Measurements from ENCODE around the gene TAF1. TPM values are rescaled to one million over a fixed set of nuclear protein-coding genes. Genes with fewer than 3 reads are reported as not detected.

TAF1 gene
- total RNA-seq, 1 donor from 2014 or later: 42.1 TPM

GRCh38 chrX:71464968-71465367 lies 98.8 kb downstream of the TAF1 start:
- no peak for DNase-seq
- no peaks in the 10 kb centered on the region for H3K4me1 Mint-ChIP-seq (ENCODE audit: low read depth, unreplicated experiment)
- H3K27ac Mint-ChIP-seq (ENCODE audit: unreplicated experiment): no peak overlapping the region
- H3K27me3 Mint-ChIP-seq (ENCODE audit: unreplicated experiment): no peaks in the 10 kb centered on the region
- no peak for TF ChIP-seq CTCF (IDR thresholded peaks at IDR 0.05; ENCODE audit: partially characterized antibody, unreplicated experiment)
- peaks cover 2% of the 10 kb centered on the region for H3K9me3 Mint-ChIP-seq (ENCODE audit: unreplicated experiment)
- no peak overlapping the region for H3K4me3 Mint-ChIP-seq (ENCODE audit: unreplicated experiment)
- peaks cover 4% of the 10 kb centered on the region for H3K36me3 Mint-ChIP-seq (ENCODE audit: unreplicated experiment)

- Mint-ChIP-seq H3K4me1 (ENCODE audit: low read depth, unreplicated experiment) (no peaks in the 10 kb centered on the region), H3K9me3 (ENCODE audit: unreplicated experiment) (peaks cover 2% of the 10 kb centered on the region), H3K4me3 (ENCODE audit: unreplicated experiment) (no peak overlapping the region), H3K27me3 (ENCODE audit: unreplicated experiment) (no peaks in the 10 kb centered on the region), H3K36me3 (ENCODE audit: unreplicated experiment) (no peaks in the 10 kb centered on the region), H3K27ac (ENCODE audit: unreplicated experiment) (no peak overlapping the region)
- no peak for TF ChIP-seq CTCF (IDR thresholded peaks at IDR 0.05; ENCODE audit: partially characterized antibody, unreplicated experiment)
- no peak for DNase-seq
These were observed 100.9 kb downstream of the TAF1 start for GRCh38 chrX:71466979-71467523.

GRCh38 chrX:71475785-71476540 lies 109.8 kb downstream of the TAF1 start:
- Mint-ChIP-seq H3K4me1 (ENCODE audit: low read depth, unreplicated experiment) (no peaks in the 10 kb centered on the region), H3K27ac (ENCODE audit: unreplicated experiment) (no peak overlapping the region), H3K27me3 (ENCODE audit: unreplicated experiment) (peaks cover 4% of the 10 kb centered on the region), H3K9me3 (ENCODE audit: unreplicated experiment) (no peaks in the 10 kb centered on the region), H3K36me3 (ENCODE audit: unreplicated experiment) (no peaks in the 10 kb centered on the region), H3K4me3 (ENCODE audit: unreplicated experiment) (no peak overlapping the region)
- no peak for DNase-seq
- TF ChIP-seq CTCF (IDR thresholded peaks at IDR 0.05; ENCODE audit: partially characterized antibody, unreplicated experiment): no peak

- DNase-seq: no peak
- Mint-ChIP-seq H3K9me3 (ENCODE audit: unreplicated experiment) (no peaks in the 10 kb centered on the region), H3K27me3 (ENCODE audit: unreplicated experiment) (no peaks in the 10 kb centered on the region), H3K4me1 (ENCODE audit: low read depth, unreplicated experiment) (no peaks in the 10 kb centered on the region), H3K36me3 (ENCODE audit: unreplicated experiment) (no peaks in the 10 kb centered on the region), H3K4me3 (ENCODE audit: unreplicated experiment) (no peak overlapping the region), H3K27ac (ENCODE audit: unreplicated experiment) (no peak overlapping the region)
- TF ChIP-seq CTCF (IDR thresholded peaks at IDR 0.05; ENCODE audit: partially characterized antibody, unreplicated experiment): no peak
These were observed 116.2 kb downstream of the TAF1 start for GRCh38 chrX:71482228-71482958.

GRCh38 chrX:71487814-71488213 lies 121.7 kb downstream of the TAF1 start:
- Mint-ChIP-seq H3K27me3 (ENCODE audit: unreplicated experiment) (no peaks in the 10 kb centered on the region), H3K9me3 (ENCODE audit: unreplicated experiment) (no peaks in the 10 kb centered on the region), H3K27ac (ENCODE audit: unreplicated experiment) (no peak overlapping the region), H3K4me1 (ENCODE audit: low read depth, unreplicated experiment) (no peaks in the 10 kb centered on the region), H3K4me3 (ENCODE audit: unreplicated experiment) (no peak overlapping the region), H3K36me3 (ENCODE audit: unreplicated experiment) (no peaks in the 10 kb centered on the region)
- DNase-seq: no peak
- no peak for TF ChIP-seq CTCF (IDR thresholded peaks at IDR 0.05; ENCODE audit: partially characterized antibody, unreplicated experiment)

All from glutamatergic neuron (in vitro differentiated cells).